CD4-positive, alpha-beta T cell treated with Interleukin-15 for 1 hour (primary cell): Measurements from ENCODE around the gene MYLK3.
A peak's percentile ranks its signal among the peaks of the same experiment; 100 is the strongest.

Experiments
- DNase-seq: peaks from one replicate; pipeline ENCODE4 v3.0.0-alpha.2; 2020

MYLK3 gene

GRCh38 chr16:46721885-46722284 is 26.3 kb downstream of the MYLK3 start:
- DNase-seq = no peak

DNA sequence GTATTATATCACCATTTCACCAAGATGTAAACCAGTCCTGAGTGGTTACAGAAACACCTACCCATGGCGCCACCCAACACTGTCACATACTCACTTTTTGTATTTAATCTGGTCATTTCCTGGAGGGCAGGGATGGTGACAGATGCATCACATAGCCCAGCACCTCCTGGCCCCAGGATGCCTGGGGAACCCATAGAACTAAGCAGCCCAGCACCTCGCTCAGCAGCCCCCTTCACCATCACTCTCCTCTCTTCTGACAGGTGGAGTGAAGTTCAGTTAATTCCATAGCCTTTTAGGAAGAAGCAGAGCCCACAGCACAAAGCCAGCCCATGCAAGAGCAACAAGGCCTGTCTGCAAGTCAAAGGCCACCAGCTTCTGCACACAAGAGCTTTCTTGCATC is 27.5 kb downstream of the MYLK3 start:
- no peak for DNase-seq

DNA sequence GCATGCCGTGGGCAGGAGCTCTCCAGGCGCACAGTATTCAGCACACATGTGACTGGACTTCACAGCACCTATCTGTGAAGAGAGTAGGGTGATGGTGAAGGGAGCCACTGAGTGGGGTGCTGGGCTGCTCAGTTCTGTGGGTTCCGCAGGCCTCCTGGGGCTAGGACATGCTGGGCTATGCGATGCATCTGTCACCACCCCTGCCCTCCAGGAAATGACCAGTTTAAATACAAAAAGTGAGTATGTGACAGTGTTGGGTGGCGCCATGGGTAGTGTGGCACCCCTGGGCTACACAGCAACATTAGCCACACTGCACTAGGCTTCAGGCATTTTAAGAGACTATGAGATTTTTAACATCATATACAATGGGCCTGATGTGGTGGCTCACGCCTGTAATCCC is 28.6 kb downstream of the MYLK3 start:
- DNase-seq = no peak

DNA sequence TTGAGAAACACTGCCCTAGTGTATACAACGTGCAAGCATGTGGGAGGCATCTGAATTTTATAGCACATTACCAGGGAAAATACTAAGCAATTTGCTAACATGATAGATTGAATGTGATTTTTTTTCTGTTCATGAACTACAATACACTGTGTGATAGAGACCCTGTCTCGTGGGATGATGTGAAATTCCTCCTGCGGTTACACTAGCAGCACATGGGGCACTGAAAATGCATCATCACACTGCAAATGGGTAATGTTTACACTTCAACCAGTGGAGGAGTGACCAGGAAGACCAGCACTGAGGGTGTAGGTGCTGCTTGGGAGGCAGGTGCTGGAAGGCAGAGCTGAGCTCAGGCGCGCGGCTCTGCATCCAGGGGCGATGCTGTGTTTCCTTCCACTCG is 29.9 kb downstream of the MYLK3 start:
- DNase-seq = no peak

DNA sequence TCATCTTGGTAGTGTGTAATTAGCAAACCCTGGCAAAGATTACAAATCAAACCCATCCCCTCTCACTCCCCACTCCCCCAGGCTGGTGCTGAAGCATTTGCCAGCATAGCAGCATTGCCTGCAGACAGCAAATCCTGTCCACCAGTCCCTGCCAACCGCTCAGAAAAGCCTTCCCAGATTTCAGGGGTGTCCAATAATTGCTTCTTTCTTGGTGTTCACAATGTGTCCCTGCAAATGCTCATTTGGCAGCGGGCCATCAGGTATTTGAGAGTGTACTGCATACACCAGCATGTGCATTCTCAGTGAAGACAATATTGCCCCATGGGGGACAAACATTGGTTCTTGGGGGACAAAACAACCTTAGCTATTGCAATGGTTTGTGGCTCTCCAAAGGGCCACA is 30.5 kb downstream of the MYLK3 start:
- no peak for DNase-seq

- DNase-seq = no peak
Observed at GRCh38 chr16:46715769-46716305, 32.3 kb downstream of the MYLK3 start.

DNA sequence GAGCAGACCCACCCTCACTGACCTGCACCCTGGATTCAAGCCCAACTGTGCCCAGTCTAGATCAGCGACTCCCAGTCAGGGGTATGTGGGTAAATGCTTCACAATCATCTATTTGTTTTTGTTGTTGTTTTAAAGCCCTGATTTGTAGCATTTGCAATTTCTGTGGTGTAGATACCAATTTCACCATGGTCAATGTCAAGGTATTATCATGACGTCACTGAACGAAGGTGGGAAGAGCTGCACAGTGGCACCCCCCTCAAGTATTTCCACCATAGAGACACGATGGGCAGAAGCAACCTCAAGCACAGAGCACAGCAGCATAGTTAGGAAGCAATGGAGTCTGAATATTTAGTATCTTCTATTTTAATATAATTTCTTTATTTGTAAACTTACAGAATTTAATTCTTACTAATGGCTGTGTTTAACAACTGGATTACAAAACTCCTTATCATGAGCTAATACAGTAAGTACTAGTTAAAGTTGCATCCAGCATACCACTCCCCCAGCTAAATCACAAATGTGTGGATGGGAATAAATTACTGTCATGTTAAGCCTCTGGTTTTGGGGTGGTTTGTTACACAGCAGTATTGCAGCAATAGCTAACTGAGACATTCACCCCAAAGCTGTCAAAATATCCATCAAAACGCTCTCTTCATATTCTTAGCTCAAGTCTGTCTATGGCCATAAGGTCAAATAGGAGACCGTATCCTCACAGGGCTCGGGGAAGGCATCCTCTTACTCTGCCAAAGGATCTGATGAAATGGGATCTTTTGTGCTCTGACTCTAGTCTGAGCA is 33.1 kb downstream of the MYLK3 start:
- DNase-seq = no peak

GRCh38 chr16:46713634-46714033 is 34.5 kb downstream of the MYLK3 start:
- no peak for DNase-seq

GRCh38 chr16:46712911-46713310 is 35.2 kb downstream of the MYLK3 start:
- DNase-seq = no peak

DNA sequence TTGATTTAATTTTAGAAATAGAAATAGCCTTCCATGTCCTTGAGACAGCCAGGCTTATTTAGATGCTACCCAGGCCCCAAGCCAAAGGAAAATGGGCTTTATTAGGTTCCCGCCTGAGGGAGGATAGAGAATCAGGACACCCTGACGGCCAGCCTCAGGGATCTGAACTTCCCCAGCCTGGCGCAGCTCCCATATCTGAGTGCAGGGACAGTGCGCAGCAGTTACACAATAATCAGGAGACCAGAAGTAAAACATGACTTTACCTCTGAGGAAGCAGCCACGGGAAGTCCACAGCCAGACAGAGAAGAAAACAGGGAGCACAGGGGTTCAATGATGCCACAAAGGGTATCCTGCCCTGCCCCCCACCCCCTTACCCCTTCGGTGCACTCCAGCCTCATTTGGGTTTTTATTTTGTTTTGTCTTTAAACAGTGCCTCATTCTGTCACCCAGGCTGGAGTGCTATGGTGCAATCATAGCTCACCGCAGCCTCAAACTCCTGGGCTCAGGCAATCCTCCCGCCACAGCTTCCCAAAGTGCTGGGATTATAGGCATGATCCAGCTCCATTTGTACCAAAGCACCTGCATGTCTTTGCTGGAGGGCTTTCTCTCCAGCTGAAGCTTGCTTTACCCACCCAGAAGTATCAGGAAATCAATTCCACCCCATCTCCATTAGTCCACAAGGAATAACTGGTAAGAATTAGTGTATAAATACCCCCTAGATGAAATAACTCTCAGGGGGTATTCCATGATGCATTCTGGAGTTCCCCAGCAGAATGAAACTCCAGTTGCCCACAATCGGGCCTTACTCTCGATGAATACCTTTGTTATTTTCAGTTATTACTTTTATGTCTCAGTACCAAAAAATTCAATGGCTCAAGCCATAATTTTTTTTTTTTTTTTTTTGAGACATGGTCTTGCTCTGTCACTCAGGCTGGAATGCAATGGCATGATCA is 36.8 kb downstream of the MYLK3 start:
- DNase-seq = no peak

DNA sequence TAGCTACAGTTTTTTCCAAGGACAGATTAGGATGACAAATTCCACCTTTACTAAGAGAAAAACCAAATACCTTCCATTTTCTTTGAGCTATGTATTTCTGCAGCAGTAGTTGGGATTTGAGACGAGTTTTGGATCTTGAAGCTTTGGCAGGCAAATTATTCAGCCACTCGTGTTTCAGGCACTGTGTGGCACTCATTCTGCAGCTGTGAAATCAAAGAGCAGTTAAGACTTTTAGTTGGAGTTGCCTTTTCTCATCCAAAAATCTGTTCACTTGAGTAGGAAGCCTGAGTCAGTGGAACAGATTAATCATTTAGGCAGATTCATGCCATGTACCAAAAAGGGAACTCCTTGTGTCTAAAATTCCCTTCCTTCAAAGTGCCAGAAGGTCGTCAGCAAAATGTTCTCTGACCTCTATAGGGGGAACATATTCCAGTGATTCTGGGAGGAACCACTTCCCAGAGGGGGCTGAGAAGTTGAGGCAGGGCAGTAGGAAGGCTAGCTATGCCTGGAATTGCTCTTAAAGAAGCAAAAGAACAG is 38.6 kb downstream of the MYLK3 start:
- no peak for DNase-seq

DNA sequence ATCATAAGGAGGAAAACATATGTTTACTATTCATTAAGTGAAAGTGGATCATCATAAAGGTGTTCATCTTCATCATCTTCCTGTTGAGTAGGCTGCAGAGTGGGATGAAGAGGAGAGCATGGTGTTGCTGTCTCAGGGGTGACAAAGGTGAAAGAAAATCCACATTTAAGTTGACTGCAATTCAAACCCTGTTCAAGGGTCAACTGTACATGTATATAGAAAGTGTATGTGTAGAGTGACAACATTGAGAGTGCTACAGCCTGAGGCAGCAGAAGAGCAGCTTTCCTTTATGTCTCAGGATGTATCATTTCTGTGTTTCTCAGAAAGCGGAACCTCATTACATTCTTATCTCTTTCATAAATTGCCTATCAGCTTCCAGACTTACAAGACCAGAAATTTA is 41.5 kb downstream of the MYLK3 start:
- DNase-seq = no peak

- DNase-seq = no peak
Observed at GRCh38 chr16:46702030-46702429, 46.1 kb downstream of the MYLK3 start.

DNA sequence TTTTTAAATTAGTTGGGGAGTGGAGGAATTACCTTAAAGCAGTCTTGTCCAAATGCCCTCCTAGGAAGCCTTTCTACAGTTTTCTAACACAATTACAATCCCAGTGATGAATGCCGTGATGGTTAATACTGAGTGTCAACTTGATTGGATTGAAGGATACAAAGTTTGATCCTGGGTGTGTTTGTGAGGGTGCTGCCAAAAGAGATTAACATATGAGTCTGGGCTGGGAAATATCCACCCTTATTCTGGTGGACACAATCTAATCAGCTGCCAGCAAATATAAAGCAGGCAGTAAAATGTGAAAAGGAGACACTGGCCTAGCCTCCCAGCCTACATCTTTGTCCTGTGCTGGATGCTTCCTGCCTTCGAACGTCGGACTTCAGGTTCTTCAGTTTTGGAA is 46.5 kb downstream of the MYLK3 start:
- DNase-seq = no peak

DNA sequence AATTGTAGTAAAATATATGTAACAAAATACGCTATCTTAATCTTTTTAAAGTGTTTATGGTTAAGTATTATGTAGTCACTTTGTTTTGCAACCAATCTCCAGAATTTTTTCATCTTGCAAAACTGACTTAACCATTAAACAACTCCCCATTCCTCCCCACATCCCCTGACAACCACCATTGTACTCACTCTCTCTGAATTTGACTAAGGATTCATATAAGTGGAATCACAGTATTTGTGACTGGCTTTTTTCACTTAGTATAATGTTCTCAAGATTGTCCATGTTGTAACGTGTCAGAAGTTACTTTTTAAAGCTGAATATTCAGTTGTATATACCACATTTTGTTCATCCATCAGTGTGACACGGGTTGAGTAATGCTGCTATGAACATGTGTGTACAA is 48.1 kb downstream of the MYLK3 start:
- no peak for DNase-seq

- no peak for DNase-seq
Observed at GRCh38 chr16:46696957-46697356, 51.2 kb downstream of the MYLK3 start.

GRCh38 chr16:46695937-46696336 is 52.2 kb downstream of the MYLK3 start:
- no peak for DNase-seq

- DNase-seq = no peak
Observed at GRCh38 chr16:46693598-46693997, 54.5 kb downstream of the MYLK3 start.

DNA sequence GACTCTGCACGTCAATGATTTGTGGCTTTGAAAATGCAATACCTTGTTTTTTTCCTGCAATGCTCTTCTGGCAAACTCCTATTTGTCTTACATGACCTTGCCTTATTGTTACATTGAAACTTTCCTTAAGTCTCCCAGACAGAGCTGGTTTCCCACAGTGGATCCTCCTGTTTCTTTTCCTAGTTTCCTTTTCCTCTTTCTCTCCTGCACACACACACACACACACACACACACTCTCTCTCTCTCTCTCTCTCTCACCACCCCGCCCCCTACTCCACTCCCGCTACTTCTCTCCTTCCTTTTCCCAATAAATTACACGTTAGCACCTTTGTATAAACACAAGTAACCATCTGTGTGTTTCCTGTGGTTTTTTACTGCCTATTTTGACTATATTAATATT is 56.4 kb downstream of the MYLK3 start:
- no peak for DNase-seq

DNA sequence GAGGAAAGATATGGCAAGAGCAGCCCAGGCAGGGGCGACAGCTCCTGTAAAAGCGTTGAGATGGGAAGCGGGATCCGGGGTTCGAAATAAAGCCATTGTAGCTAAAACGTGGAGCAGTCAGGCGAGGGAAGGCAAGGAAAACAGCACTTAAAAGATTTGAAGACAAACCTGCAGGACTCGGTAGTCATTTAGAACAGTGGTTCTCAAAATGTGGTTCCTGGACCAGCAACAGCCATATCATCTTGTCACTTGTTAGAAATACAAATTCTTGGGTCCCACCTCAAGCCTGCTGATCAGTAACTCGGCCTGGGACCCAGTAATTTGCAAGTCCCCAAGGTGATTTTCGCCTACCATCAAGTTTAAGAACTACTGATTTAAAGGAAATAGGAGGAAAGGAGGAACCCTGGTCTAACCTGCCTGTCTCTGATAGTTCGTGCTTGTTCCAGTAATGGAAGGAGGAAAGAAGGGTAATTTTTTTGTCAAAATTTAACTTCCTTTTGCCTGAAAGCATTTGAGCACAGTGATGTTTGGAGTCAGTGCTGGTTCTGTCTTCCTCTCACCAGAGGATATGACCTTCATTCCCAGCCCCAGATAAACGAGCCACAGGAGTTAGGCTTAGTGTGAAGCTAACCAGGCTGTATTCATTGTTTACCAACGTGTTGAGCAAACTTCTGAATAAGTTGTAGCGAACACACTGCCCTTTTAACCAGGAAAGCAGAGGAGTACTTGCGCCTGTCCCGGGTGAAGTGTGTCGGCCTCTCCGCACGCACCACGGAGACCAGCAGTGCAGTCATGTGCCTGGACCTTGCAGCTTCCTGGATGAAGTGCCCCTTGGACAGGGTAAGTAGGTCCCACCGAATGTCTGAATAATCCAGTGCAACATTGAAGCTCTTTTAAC is 57.6 kb downstream of the MYLK3 start:
- no peak for DNase-seq

DNA sequence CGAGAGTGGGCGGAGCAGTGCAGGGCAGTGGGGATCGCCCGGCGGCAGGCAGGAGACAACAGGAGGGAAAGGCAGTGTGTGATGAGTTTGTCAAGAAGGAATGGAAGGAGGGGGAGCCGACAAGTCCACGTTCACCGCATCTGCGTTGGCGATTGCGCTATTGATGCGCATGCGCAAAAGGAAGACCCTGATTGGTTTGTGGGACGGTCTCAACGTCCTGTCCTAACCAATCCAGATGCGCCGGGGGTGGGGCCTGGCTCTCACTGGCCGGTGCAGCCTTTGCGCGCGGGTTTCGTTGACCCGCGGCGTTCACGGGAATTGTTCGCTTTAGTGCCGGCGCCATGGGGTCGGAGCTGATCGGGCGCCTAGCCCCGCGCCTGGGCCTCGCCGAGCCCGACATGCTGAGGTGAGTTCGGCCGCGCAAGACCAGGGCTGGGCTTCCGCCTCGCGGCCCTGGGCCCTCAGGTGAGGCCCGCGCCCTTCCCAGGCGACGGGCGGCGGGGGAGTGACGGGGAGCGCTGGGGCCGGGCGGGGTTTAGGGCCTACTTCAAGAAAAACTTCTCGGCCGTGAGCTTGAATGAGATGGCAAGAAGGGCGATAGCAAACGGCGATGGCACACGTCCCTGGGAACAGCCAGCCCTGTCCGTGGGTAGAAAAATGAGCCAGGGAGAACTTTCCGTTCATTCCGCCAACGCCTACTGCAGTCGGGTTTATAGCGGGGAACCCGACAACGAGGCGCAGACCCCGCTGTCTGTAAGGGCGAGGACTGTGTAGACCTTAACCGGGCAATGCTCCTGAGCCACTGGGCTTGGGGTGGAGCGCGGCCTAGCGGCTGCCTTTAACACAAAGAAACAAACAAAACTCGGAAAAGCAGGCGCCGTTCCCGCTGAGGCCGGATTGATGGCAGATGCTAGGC is 58.5 kb downstream of the MYLK3 start, which contains the start of gene ORC6:
TSS of gene ORC6 (plus strand) at position 295 of the 916 bp plus-strand sequence. CDS start at position 342, 47 bp downstream.
- DNase-seq = peak; percentile 96
